HG02610 (cell line): ENCODE results near the gene THBS2.
"Not testable (repeated sequence)": the region's sequence is repeated elsewhere in the genome, so short reads cannot be mapped to it uniquely, and the experiment has no call there.

Experiments
- ATAC-seq: cut with Tn5 transposase; IDR thresholded peaks from one replicate; pipeline ENCODE4 v1.9.1; 2021; ENCODE audit warnings: mild to moderate bottlenecking, moderate library complexity; ENCODE audit not compliant: unreplicated experiment

The THBS2 gene

GRCh38 chr6:169253337-169254238 lies at the start of gene THBS2:
TSS of gene THBS2 (minus strand) at chr6:169253846. CDS start at chr6:169250784, 3,062 bp downstream.
- ATAC-seq = no peak

DNA sequence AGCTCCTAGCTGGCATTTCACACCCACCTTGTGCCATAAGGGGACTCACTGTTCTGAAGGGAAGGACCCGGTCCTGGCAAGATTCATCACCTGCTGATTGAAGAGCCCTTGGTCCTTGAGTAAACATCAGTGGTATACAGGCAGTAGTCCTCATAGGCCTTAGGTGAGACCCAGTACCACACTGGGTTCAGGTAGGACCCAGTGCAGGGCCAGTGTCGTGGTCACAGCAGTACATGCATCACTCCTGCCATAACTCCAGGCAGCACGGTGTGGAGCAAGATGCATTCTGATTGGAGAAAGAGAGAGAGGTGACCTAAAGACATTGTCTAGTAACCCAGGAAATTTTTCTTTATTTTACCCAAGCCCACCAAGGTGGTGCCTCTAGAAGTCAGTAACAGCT lies 49.1 kb upstream of the THBS2 start:
- no peak for ATAC-seq

- no peak for ATAC-seq
These were observed 48.6 kb upstream of the THBS2 start for GRCh38 chr6:169302255-169302654.

DNA sequence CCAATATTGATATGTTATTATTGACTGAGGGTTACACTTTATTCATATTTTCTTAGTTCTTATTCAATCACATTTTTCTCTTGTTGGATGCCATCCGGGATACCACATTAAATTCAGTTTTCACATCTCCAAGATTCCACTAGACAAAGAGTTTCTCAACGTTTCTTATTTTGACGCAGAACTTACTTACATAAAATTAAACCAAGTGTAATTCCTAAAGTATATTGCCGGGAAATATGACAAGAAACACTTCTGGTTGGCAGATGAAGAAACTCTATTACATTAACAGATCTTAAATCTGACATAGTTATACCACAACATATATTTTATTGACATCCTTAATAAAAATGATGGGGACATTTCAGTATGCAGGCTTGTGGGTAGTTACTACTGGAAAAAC lies 47.3 kb upstream of the THBS2 start:
- no peak for ATAC-seq

- not testable (repeated sequence) for ATAC-seq
These were observed 45.0 kb upstream of the THBS2 start for GRCh38 chr6:169298626-169299025.

DNA sequence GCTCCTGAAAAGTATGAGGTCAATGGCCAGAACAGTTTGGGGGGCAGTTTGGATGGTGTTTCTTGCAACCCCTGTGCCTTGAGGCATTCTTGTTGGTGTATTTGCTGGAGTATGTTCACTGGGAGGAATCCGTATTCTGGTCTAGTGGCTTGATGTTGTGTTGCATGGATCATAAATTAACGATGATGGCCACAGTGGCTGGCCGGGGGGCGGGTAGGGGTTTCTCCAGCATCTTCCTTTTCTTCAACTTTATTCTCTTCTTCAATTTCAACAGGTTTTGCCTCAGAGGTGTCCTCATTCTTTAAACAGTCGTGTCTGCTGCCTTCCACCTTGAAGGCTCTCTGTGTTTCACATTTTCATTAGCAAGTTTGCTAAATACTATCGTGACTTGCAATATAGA lies 43.0 kb upstream of the THBS2 start:
- no peak for ATAC-seq

DNA sequence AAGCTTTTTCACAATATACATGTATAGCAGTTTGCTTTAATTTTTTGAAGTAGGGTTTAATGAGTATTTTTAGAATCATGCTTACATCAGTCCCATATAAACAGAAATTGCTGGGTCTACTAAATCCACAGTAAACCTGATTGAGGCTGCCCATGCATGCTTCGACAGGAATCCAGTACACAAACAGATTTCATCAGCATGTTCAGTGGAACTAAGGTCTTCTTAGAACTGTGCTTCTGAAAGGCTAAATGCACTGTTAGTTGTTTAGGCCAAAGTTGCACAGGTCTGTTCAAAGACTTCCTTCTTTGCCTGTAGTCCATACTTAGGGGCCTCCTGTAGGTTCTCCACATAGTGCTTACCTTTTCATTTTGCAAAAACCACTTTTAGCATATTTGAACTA lies 42.5 kb upstream of the THBS2 start:
- ATAC-seq = no peak

DNA sequence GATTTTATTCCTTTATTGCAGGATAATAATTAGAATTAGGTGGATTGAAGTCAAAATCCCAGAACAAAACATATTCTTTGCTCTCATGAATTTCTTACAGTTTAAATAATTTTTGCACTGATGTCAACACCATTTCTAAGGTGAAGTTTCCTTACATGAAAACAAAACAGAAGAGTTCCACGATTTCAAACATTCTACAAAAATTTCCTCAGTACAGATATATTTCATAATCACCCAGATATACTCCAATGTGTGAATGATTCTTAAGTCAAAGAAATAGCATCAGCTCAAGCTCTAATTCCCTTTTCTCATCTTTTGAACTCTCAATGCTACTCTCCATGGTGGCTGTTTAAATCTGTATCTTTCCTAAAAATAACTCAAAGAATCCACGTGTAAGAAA lies 39.5 kb upstream of the THBS2 start:
- ATAC-seq = no peak

DNA sequence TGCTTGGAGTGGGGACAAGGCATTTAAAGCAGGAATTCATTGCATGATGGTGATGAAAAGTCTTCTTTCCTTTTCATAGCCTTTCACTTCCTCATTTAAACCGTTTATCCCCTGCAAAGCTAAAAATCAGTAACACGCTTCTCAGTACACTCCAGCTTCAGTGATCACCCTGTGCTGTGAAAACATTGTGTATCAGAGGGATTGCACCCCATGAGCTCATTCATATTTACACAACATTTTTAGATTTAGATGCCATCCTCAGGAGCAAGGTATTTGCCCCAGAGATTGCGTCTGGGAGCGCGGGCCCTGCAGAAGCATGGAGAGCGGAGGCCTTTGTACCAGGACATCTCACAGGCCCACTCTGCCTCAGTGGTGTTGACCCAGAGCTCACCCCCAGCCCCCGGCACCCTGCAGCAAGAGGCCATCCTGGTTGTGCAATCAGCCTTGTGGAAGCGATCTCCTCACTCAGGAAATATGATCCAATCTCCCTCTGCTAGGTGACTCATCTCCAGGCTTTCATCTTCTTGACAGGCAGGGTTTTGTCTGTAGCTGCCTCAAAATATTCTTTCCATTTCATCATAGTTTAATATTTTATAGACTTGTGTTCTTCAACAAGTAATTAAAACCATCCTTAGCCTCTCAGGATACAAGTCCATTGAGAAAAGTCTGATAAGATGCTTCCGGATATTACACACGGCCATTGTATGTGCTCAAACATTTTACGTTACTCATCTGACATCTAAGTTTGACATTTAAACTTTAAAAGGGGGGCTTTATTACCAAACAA lies 38.9 kb upstream of the THBS2 start:
- no peak for ATAC-seq

DNA sequence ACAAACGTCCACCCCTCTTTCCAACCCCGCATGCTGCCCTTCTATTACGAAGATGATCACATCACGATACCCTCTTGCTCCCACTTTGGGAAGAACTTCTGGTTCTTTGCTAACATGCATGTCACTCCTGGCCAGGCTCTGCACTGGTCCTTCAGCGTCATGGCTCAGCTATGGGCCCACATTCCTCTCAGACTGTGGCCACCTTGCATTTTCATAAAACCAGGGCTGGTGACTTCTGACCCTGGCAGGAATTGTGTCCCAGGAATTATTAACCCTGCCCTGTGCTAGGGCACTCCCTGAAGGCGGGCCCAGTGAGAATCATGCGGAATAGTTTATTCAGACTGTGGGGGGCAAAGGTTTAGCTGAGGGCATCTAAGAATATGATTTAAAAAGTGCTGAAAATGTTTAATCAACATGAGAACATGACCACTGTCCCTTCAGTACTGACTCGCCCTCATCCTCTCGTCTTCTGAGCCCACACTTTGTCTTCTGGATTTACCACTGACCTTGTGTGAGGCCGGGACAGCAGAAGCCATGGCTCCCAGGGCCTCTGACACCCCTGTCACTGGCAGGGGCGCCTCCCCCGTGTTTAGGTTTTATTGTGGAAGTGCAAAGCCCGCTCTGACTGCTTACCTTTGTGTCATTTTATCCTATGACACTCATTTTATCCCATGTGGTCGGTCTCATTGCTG lies 38.1 kb upstream of the THBS2 start:
- no peak for ATAC-seq

DNA sequence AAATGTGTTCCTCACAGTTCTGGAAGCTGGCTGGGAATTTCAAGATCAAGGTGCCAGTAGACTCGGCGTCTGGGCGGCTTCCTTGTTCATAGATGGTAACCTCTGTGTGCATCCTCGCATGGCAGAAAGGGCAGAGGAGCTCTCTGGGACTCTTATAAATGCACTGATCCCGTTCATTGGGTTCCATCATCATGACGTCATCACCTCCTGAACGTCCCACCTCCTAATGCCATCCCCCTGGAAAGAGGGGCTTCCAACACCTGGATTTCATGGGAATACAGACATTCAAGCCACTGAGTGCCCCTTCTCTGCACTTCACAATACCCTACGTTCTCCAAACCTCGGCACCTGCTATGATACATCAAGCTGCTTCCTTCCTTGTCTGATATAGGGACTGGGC lies 37.5 kb upstream of the THBS2 start:
- no peak for ATAC-seq

DNA sequence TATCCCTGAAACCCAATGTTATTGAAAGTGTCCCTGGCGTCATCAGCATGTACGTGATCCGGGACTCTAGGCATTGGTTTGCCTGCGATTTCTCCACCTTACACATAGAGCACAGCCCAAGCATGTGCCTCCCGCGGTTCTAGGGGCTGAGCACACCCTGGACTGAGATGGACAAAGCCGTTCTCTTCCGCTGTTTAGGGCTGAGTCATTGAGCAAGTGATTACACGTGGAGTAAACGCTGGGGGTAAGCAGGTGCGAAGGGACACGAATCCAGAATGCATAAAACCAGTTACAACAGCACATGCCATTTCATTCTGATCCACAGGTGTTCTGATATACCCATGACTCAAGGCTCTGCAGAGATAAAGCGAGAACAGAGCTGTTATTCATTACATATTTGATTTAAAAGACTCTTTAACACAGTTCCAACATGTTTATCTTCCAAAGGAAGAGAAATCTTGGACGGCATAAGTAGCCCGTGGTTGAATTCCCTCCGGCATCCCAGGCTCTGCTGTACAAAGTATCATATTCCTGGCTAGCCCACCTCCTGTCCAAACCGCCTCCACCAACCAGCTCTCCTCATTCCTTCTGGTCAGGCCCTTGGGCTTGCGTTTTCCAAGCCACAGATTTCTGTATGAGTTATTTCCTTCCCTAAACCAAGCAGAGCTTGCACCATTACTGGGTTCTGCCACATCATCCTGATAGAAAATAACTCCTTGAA lies 36.1 kb upstream of the THBS2 start:
- ATAC-seq = no peak

GRCh38 chr6:169289257-169289618 lies 35.6 kb upstream of the THBS2 start:
- ATAC-seq = no peak

- no peak for ATAC-seq
These were observed 34.9 kb upstream of the THBS2 start for GRCh38 chr6:169288591-169288990.

DNA sequence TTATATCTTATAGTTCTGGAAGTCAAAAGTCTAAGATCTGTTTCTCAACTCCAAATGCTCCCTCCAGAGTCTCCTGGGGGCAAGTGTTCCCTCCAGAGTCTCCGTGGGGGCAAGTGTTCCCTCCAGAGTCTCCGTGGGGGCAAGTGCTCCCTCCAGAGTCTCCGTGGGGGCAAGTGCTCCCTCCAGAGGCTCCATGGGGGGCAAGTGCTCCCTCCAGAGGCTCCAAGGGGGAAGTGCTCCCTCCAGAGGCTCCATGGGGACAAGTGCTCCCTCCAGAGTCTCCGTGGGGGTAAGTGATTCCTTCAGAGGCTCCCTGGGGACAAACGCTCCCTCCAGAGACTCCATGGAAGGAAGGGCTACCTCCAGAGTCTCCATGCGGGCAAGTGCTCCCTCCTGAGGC lies 34.0 kb upstream of the THBS2 start:
- no peak for ATAC-seq

DNA sequence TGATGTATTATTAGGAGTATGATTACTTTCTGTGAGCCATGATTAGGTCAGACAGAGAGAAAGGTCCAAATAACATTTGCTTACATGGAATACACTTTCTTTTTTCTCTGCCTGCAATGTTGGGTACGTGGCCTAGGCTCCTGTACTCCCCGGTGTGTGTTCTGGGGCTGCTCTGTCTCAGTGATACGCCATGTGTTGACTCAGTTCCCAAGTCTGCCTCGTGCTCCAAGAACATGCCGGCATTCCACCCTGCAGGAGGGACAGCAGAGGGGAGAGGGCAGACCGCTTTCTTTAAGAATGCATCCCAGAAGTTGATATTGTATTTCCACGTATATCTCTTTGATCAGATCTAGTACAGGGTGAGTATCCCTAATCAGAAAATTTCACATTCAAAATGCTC lies 33.3 kb upstream of the THBS2 start:
- ATAC-seq = no peak

DNA sequence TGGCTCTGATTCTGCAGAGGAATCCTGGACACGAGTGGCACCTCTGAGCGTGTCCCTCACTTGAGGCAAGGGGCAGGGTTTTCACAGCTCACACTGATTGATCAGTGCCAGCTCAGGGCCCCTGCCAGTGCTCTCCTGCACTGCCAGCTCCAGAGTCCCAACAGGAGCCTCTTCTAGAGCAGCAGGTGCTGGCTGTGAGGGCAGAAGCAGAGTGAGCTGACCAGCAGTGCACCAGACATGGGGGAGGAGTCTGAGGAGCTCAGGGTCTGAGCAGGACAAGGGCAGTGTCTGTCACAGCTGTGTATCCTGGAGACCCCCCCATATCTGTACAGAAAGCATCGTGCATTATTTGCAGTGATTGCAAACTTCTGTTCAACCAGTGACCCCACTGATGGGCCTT lies 31.5 kb upstream of the THBS2 start:
- no peak for ATAC-seq

DNA sequence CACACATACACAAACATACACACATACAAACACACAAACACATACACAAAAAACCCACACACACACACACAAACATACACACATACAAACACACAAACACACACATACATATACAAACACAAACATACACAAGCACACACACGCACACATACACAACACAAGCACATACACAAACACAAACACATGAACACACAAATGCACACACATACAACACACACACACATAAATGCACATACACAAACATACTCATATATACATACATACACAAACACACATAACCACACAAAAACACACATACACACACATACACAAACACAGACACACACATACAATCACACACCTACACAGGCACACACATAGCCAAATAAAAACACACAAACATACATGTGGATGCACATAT lies 30.3 kb upstream of the THBS2 start:
- no peak for ATAC-seq

GRCh38 chr6:169282043-169282442 lies 28.4 kb upstream of the THBS2 start:
- no peak for ATAC-seq

DNA sequence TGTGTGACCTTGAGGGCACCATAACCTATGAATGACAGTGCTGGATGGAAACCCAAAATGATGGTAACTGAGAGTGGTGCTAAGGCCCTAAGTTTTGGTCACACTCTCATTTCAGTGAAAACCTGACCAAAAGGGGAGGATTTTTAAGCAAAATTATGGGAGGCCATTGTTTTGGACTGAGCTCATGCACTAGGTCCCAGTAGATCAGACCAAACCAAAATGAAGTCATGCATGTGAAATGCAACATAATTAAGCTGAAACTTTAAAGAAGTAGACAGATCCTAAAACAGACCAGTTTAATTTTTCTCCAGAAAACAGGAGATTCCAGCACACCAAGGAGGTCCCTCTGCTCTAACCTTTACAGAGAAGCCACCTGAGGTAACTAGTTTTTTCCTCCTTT lies 24.0 kb upstream of the THBS2 start:
- no peak for ATAC-seq

DNA sequence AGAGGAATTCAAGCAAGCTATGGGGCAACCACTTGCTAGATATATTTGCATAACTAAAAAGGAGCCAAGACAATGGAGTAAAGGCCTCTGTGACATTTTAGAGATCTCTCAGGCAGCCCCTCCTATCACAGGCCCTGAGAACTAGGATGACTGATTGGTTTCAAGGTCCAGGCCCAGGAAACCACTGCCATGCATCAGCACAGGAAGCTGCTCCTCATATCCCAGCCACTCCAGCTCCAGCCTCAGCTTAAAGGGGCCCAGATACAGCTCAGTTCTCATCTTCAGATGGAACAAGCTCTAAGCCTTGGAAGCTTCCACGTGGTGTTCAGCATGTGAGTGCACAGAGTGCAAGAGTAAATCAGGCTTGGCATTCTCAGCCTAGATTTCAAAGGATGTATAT lies 21.1 kb upstream of the THBS2 start:
- no peak for ATAC-seq
